Adrenal gland (tissue), 12 donors: Measurements from ENCODE around the gene CA10. TPM values are rescaled to one million over a fixed set of nuclear protein-coding genes. Genes with fewer than 3 reads are reported as not detected.

Experiments
- DNase-seq, 7 donors: peaks; one replicate each; pipeline ENCODE4 v3.0.0-alpha.2; 2019 to 2020
- H3K27ac ChIP-seq, 5 donors: fragments of 200-600 bp; sonication (generic) in 4 of 5; 1 replicate in 3 of 5; 2 replicates in 2 of 5; pipeline versions ENCODE4 v1.5.1 to v1.8.0; 2016 to 2020; ENCODE audit warnings: mild to moderate bottlenecking in 1 of 5
- H3K27me3 ChIP-seq: fragments of 200-600 bp; 2 replicates; pipeline ENCODE4 v1.8.0; 2021
- H3K36me3 ChIP-seq, 2 donors: fragments of 200-600 bp; replicated peaks in 1 of 2; 1 replicate in 1 of 2; 2 replicates in 1 of 2; pipeline versions ENCODE4 v1.5.1 to v1.8.0; 2018 to 2022
- H3K4me1 ChIP-seq, 2 donors: fragments of 200-600 bp; replicated peaks in 1 of 2; 1 replicate in 1 of 2; 2 replicates in 1 of 2; pipeline versions ENCODE4 v1.5.1 to v1.8.0; 2018 to 2021
- H3K4me3 ChIP-seq, 4 donors: fragments of 200-600 bp; sonication (generic) in 3 of 4; one replicate each; pipeline ENCODE4 v1.5.1; 2016 to 2018
- H3K9me3 ChIP-seq, 3 donors: fragments of 200-600 bp; sonication (generic) in 1 of 3; replicated peaks in 1 of 3; 1 replicate in 2 of 3; 2 replicates in 1 of 3; pipeline versions ENCODE4 v1.5.1 to v1.8.0; 2016 to 2021
- CTCF ChIP-seq, 6 experiments: fragments of 450-650 bp in 4 of 6; fragments of 200-600 bp in 2 of 6; sonication (generic) in 1 of 6; IDR thresholded peaks; 1 replicate in 5 of 6; 2 replicates in 1 of 6; pipeline versions ENCODE4 v1.5.1 to v1.8.0; 2016 to 2021; ENCODE audit warnings: antibody characterized with exemption in 6 of 6, mild to moderate bottlenecking in 2 of 6, moderate library complexity in 1 of 6
- POLR2A ChIP-seq, 2 donors: fragments of 450-650 bp; IDR thresholded peaks; one replicate each; pipeline ENCODE4 v1.6.1; 2017; ENCODE audit warnings: antibody characterized with exemption in 2 of 2, mild to moderate bottlenecking in 2 of 2, moderate library complexity in 1 of 2
- WGBS, 4 donors: extraction: QIAGEN DNeasy Blood & Tissue Kit in 2 of 4; methylation state at CpG; one replicate each; pipeline versions ENCODE4 v1.1.5 to v1.1.7; 2013 to 2017; 5-methylcytosine and 5-hydroxymethylcytosine counted together
- intact Hi-C, 2 donors: fragments of 100-400 bp; cut with DNase I; formaldehyde crosslinking; loops; one replicate each; pipeline versions ENCODE4 v1.14.1 to v1.15.0; 2022 to 2023
- polyA plus RNA-seq, 3 donors: library from polyadenylated mRNA; stranded (reverse); fragments of 200-250 nt in 2 of 3; fragments of 350-450 nt in 1 of 3; fragmentation: Illumina TruSeq in 1 of 3; extraction: RNeasy Lipid Tissue Mini Kit (QIAGEN cat#74804) in 1 of 3; gene quantifications; one replicate each; pipeline ENCODE4 v1.2.3, GENCODE V29; 2013 to 2014
- total RNA-seq, 9 donors: library from RNA; depleted of rRNA in 4 of 9; stranded (reverse); fragments of >200 nt in 4 of 9; fragments of 120-200 nt in 1 of 9; fragmentation: NEBNext Ultra II Directional in 1 of 9; extraction: Animal tissue kit (Norgen Biotek cat#: 25700) in 1 of 9; gene quantifications; one replicate each; pipeline versions ENCODE4 v1.1.0 to v1.2.4, GENCODE V29; 2013 to 2023
- donor health status: healthy with polysubstance abuse.
- donor health status: Bipolar disorder and iron deficiency.
- donor health status: DM: yes; HTN: yes; CAD: no.
- donor health status: DM: no; HTN: no; CAD: no.
- donor health status: DM: no; HTN: no; CAD: no.
- donor health status: DM: yes; HTN: yes; CAD: no.

CA10 gene
- total and polyA plus RNA-seq, 12 donors, result 0.27 to 3.1 (median 2.5) TPM; not detected in 5

GRCh38 chr17:51580869-51581268, 577.6 kb downstream of the CA10 start:
- TF ChIP-seq CTCF (IDR thresholded peaks at IDR 0.05) (no peak), POLR2A (IDR thresholded peaks at IDR 0.05) (no peak)
- Histone ChIP-seq H3K27ac (no peak overlapping the region), H3K4me1 (no peaks in the 10 kb centered on the region), H3K4me3 (no peak overlapping the region), H3K36me3 (no peaks in the 10 kb centered on the region), H3K9me3 (no peaks in the 10 kb centered on the region), H3K27me3 (no peaks in the 10 kb centered on the region)
- 67 to 88% (median 71%) methylated on average over 3 of the region's 3 CpGs for WGBS, 4 donors
- DNase-seq, result peak in 1 of 7 donors; percentile 15
- intact Hi-C loops, result no loop called here
